Measurements from ENCODE around the gene HJV. TPM values are rescaled to one million over a fixed set of nuclear protein-coding genes. Genes with fewer than 3 reads are reported as not detected.

Gene HJV
- polyA plus RNA-seq, 3 donors = 0.34 to 0.46 TPM; not detected in 1

- DNase-seq = no peak
Observed at GRCh38 chr1:145993618-145994390, 27.7 kb downstream of the HJV start.

GRCh38 chr1:145992958-145993617 is 28.4 kb downstream of the HJV start:
- no peak for DNase-seq

- DNase-seq = no peak
Observed at GRCh38 chr1:145992502-145992936, 29.0 kb downstream of the HJV start.

- DNase-seq = no peak
Observed at GRCh38 chr1:145991735-145992412, 29.7 kb downstream of the HJV start.

GRCh38 chr1:145990249-145990855 is 31.2 kb downstream of the HJV start:
- DNase-seq = no peak

GRCh38 chr1:145988773-145989172 is 32.8 kb downstream of the HJV start:
- DNase-seq = no peak

- no peak for DNase-seq
Observed at GRCh38 chr1:145987926-145988325, 33.6 kb downstream of the HJV start.

- no peak for DNase-seq
Observed at GRCh38 chr1:145986551-145986950, 35.0 kb downstream of the HJV start.

GRCh38 chr1:145985502-145986439 is 35.8 kb downstream of the HJV start:
- DNase-seq = no peak

GRCh38 chr1:145985129-145985501 is 36.4 kb downstream of the HJV start:
- DNase-seq = no peak

GRCh38 chr1:145983960-145984830 is 37.3 kb downstream of the HJV start:
- no peak for DNase-seq

- DNase-seq = no peak
Observed at GRCh38 chr1:145983206-145983675, 38.3 kb downstream of the HJV start.

GRCh38 chr1:145982010-145982723 is 39.4 kb downstream of the HJV start:
- DNase-seq = no peak

- DNase-seq = no peak
Observed at GRCh38 chr1:145980457-145980994, 41.0 kb downstream of the HJV start.

GRCh38 chr1:145979746-145980456 is 41.6 kb downstream of the HJV start:
- no peak for DNase-seq

- DNase-seq = peak; percentile 99
Observed at GRCh38 chr1:145978854-145979745, 42.4 kb downstream of the HJV start.

GRCh38 chr1:145978471-145978853 is 43.1 kb downstream of the HJV start:
- no peak for DNase-seq
